ENCODE measurements around the gene SERGEF.

The SERGEF gene

DNA sequence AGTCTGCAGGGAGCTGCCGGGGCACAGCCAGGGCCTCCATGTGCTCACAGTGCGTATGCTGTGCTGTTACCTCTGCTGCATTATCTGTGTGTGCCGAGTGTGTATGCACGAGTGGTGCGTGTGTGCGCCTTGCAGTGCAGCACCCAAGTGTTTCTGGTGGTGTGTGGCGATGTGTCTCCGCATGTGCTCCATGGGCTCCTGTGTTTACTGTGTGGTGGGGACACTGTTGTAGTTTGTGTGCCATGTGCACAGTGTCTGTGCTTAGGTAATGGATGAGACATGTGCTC is 246.8 kb downstream of the SERGEF start:
- DNase-seq, result no peak

DNA sequence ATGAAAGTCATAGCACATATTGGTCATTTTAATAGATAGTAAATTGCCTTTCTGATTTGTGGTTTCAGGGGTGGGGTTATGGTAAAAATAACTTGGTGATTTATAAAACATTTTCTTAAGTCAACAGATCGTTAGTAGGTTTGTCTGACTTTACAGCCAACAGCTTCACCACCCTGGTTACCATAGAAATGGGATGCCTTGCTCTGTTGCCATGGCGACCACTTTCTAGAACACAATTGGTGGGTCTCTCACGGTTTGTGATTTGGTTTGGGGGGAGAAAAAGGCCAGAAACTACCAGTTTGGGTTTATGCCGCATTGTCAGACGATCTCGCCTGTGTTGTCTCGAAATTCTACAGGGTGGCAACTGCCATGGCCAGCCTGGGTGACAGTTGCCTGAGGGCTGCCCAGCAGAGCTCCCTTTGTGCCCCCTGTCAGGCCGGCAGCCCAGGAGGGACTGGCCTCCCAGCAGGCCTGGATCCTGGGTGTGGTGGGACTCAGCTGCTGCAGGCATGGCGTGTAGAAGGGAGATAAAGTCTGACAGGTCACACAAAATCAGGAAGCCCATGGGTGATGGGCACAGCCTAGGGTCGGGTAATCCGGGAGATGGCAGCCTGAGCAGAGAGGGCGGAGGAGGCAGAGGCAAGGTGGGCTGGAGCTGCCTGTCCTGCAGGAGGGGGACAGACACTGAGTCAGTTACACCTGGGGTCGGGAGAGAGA is 247.3 kb downstream of the SERGEF start:
- peak; percentile 41 for DNase-seq

- DNase-seq, result no peak
These were observed 248.2 kb downstream of the SERGEF start for GRCh38 chr11:17764446-17765218.

GRCh38 chr11:17763703-17764102 is 249.1 kb downstream of the SERGEF start:
- no peak for DNase-seq

- DNase-seq, result no peak
These were observed 249.6 kb downstream of the SERGEF start for GRCh38 chr11:17763244-17763643.

DNA sequence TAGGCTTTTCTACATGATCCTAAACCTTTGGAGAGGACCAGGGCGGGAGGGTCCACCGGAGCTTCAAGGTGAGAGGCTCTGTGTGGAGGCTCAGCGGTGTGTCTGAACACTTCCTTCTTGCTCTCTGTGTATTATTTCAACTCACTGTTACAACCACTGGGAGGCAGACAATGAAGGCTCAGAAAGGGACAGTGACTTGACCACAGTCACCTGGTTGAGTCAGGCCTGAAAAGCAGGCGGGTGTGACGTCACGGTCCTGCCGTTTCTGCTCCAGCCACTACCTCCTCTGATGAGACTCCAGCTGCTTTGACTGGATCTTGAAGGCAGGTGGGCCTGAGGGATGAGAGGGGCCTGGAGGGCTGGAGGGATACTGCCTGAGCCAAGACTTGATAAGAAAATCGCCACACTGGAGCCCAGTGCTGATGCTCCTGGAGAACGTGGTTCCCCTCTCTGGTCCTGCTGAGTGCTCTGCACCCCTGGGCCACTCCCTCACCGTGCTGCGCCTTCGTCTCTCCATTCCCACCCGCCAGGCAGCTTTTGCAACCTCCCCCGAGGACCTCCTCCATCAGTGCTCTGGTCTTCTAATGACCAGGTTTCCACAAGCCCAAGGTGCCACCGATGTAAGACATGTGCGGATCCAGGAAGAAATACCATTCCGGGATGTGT is 250.4 kb downstream of the SERGEF start:
- no peak for DNase-seq

GRCh38 chr11:17760102-17761029 is 252.5 kb downstream of the SERGEF start:
- peak; percentile 10 for DNase-seq

DNA sequence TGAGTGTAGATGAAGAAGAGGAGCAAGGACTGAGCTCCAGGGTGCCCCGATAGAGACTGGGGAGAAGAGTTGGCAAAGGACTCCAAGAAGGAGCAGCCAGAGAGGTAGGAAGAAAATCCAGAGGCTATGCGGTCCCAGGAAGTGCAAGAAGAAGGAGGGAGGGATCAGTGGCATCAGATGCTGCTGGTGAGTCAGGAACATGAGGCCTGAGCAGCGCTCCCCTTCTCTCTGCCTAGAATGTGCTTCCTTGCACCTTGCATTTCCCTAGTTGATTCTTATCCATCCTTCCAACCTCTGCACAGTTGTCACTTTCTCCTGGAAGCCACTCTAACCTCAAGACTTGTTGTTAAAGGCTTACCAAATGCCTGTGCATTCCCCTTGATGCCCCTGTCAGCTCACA is 257.0 kb downstream of the SERGEF start:
- DNase-seq, result no peak

DNA sequence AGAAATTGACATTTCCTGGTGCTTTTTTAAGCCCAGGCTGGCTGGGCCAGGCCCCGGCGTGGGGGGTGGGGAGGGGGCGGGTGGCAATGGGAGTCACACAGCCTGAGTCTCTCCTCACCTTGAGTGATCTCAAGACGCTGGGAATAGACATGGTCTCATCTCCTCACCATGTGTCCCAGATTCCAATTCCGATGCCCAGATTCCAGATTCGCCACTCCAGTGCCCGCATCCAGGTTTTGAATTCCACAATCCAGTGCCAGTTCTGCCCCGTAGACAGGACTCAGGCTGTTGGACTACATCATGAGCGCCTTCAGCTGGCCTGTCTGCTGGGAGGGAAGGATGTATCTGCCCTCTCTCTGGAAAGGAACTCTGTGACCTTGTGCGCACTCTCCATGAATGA is 259.2 kb downstream of the SERGEF start:
- DNase-seq, result no peak

DNA sequence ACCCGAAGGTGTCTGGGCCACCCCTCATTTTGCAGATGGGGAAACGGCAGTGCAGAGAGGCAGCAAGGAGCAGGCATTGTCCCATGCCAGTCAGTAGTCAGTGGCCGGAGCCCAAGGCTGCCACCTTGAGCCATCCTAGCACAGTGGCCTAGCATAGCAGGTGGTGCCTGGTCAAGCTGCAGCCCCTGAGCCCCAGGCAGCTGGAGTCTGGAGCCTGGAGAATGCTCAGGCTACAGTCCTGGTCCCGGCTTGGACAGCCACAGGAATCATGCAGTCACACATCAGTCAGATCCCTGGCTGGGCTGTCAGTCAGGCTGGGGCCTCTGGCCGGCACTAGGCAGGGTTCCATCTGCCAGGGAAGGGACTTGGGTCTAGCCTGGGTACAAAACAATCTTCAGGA is 259.7 kb downstream of the SERGEF start:
- DNase-seq, result no peak

DNA sequence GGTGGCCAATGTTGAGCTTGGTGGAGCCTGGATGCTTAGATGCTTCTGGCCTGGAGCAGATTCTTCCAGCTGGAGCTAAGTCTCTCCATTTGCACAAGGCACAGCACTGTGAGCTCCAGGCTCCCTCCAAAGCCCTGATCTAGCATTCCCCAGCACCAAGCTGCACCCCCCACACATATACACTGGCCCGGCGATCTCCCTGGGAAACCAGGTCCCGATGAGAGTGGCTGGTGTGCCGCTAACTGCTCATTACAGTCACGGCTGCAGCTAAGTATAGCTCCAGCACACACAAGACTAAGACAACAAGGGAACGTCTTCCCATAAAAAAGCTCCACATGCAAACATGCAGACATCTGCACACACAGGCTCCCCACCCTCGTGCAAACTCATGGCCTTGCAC is 260.7 kb downstream of the SERGEF start:
- no peak for DNase-seq

- no peak for DNase-seq
These were observed 261.3 kb downstream of the SERGEF start for GRCh38 chr11:17751558-17751957.

GRCh38 chr11:17750801-17751165 is 262.1 kb downstream of the SERGEF start:
- no peak for DNase-seq

DNA sequence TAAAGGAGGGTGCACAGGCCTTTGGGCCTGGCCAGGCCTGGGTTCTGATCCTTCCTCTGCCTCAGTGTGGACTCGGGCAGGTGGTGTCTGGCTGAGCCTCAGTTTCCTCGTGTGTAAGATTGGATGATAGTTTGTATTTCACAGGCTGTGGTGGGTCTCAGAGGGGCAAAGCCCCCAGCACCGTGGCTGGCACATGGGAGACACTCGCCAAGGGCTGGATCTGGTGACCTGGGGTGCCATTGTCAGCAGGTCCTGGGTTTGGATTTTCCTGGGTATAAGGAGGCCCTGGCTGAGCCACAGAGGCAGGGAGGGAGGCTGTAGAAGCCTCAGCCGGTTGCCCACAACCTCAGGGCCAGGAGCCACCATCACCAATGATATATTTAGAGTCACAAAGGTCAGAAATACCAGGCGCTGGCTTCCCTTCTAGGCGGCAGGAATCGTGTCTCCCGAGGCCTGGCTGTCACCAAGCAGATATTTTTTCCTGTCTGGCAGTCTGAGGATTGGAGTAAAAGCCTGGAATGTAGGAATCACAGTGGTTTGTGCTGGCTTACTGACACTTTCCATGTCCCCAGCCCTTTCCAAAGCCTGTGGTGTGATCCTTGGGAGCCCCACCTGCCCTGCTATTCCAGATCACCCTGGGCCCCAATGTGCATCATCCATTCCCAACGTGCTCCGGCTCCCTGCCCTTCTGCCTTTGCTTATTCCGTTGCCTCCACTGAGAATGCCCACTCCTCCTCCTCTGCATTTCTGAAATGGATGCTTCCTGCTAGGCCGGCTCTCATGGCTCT is 262.6 kb downstream of the SERGEF start:
- DNase-seq, result no peak

- DNase-seq, result no peak
These were observed 263.8 kb downstream of the SERGEF start for GRCh38 chr11:17748761-17749721.

GRCh38 chr11:17748044-17748443 is 264.8 kb downstream of the SERGEF start:
- no peak for DNase-seq

GRCh38 chr11:17747131-17747955 is 265.5 kb downstream of the SERGEF start:
- DNase-seq, result no peak

DNA sequence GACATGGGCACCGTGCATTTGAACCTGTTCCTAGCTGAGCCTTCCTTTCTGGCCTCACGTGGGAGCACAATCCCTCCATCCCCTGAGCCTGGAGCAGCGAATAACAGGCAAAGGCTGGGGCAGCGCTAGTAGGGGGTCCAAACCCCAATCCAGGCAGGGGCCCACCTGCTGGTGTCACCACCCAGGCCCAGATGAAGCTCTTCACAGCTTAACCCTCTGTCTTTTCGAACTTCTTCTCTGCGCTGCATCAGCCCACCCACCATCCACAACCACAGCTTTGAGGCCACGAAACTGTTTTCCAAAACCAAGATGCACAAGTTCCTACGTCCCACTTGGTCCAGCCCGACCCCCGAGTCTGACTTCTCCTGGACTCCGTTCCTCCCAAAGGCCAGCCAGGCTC is 266.8 kb downstream of the SERGEF start:
- DNase-seq, result no peak

DNA sequence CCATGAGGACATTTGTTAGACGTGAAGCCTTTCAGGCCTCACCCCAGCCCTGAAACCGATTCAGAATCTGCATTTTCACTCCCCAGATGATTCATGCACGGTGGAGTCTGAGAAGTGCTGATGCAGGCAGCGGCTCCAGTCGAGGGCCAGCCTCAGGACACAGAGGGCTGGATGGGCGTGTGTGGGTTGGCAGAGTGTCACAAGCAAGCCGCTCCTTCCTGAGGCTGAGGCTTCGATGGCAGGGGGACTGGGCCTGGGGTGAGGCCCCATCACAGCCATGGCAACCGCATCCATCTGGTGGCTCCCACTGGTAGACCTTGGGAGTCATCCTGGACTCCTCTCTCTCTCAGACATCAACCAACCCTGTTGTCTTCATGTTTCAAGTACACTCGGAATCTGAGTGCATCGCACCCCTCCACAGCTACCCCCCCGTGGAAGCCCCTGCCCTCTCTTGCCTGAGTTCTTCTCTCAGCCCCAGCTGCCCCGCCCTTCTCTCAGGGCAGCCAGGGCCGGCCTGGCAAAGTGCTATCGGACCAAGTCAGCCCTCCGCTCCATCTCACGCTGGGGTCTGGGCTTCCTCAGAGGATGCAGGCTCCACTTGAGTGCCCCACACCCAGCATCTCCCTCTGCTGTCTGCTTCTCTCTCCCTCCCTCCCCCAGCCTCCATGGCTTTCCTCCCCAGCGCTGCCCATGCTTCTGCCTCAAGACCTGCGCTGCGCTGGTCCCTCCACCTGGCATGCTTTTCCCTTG is 267.6 kb downstream of the SERGEF start:
- DNase-seq, result no peak

Measured in fibroblast of skin of right quadriceps (primary cell).